ENCODE measurements around the gene FNIP1.
A peak's percentile ranks its signal among the peaks of the same experiment; 100 is the strongest.

The FNIP1 gene

DNA sequence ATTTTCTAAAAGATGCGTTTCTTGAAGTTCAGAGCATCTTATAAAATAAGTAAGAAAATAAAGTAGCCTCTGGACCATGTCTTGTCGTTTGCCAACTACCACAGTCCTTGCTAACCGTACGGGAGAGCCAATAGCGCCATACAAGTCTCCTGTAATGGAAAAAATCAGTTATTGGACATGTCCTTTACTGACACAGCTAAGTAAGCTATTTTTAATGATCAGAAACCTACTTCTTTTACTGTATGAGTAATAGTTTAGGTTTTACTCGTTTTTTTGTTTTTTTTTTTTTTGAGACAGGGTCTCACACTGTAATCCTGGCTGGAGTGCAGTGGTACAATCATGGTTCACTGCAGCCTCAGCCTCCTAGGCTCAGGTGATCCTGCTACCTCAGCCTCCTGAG, 124.0 kb downstream of the FNIP1 start:
- H3K23ac ChIP-seq (ENCODE audit: low read depth, low read length, poor library complexity): no peak overlapping the region
- no peak overlapping the region for H4K91ac ChIP-seq (ENCODE audit: low read depth, low read length, poor library complexity)
- peaks cover 0 to 6% of the 10 kb centered on the region in 2 donors for H3K4me1 ChIP-seq (ENCODE audit: control insufficient read depth in 2 of 2, insufficient read depth in 1 of 2, low read depth in 1 of 2, low read length in 2 of 2)
- H3K4me3 ChIP-seq (ENCODE audit: low read length in 2 of 2): no peak overlapping the region
- no peak overlapping the region for H2BK15ac ChIP-seq (ENCODE audit: low read length)
- no peak overlapping the region for H2BK5ac ChIP-seq (ENCODE audit: low read length)
- H4K8ac ChIP-seq (ENCODE audit: low read depth, low read length): no peak overlapping the region
- H3K4ac ChIP-seq (ENCODE audit: low read length): no peak overlapping the region
- H3K9ac ChIP-seq (ENCODE audit: low read depth, low read length, poor library complexity): no peak overlapping the region
- no peaks in the 10 kb centered on the region for H3K9me3 ChIP-seq (replicated peaks in 1 of 2; ENCODE audit: control insufficient read depth in 2 of 2, insufficient read depth in 1 of 2, low read depth in 1 of 2, low read length in 2 of 2)
- H3K18ac ChIP-seq (ENCODE audit: low read length): no peak overlapping the region
- no peak overlapping the region for H2AK5ac ChIP-seq (ENCODE audit: low read depth, low read length)
- no peak for DNase-seq (ENCODE audit: low spot score)
- H3K36me3 ChIP-seq (replicated peaks in 1 of 2; ENCODE audit: control insufficient read depth in 2 of 2, insufficient read depth in 2 of 2, low read length in 2 of 2): peaks cover 3 to 93% of the 10 kb centered on the region in 2 donors
- H3K27ac ChIP-seq (replicated peaks; ENCODE audit: low read length): no peak overlapping the region
- H2AFZ ChIP-seq (ENCODE audit: low read length): no peak overlapping the region
- H2BK120ac ChIP-seq (ENCODE audit: low read depth, low read length): no peak overlapping the region
- H3K79me1 ChIP-seq (ENCODE audit: low read depth, low read length): no peaks in the 10 kb centered on the region
- H3K4me2 ChIP-seq (ENCODE audit: insufficient read depth, low read length, poor library complexity, severe bottlenecking): no peak overlapping the region
- H3K27me3 ChIP-seq (ENCODE audit: control insufficient read depth in 3 of 3, insufficient read depth in 3 of 3, low read depth in 1 of 3, low read length in 3 of 3): no peaks in the 10 kb centered on the region
- H2BK12ac ChIP-seq (ENCODE audit: low read length): no peak overlapping the region
- whole genome bisulfite sequencing, 2 donors (ENCODE audit: extremely low coverage in 2 of 2, insufficient read length in 2 of 2, insufficient replicate concordance in 1 of 2): no CpG with 5 or more reads among the region's 6 CpGs
- H3K14ac ChIP-seq (ENCODE audit: low read length): no peak overlapping the region

DNA sequence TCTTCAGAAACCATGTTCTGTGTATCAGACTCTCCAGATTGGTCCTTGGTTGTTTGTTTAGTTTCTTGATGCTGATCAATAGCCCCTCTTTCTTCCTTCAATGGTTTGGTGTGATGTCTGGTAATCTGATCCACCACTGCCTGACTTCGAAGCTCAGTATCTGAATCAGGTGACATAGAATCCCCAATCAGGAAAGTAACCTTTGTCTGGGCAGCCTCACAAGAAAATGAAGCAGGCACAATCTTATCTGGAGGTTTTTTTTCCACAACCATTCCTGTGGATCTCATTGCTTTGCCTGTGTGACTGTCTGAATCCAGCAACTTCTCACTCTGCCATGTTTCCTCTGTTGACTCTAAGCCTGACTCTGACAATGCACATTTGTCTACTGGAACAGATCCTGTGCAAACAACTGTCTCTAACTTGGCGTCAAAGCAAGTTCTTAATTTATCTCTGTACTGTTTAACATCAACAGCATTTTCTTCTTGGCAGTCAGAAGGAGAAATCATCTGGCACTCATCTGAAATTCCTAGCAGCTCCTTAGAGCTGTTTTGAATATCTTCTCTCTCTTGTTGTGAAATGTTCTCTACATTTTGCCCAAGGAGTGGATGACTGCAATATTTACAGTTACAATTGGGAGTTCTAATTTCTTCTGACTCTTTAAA, 124.7 kb downstream of the FNIP1 start:
- Histone ChIP-seq H2BK15ac (ENCODE audit: low read length) (no peak overlapping the region), H3K14ac (ENCODE audit: low read length) (no peak overlapping the region), H3K27ac (replicated peaks; ENCODE audit: low read length) (peak overlapping the region; percentile 41), H2AFZ (ENCODE audit: low read length) (no peak overlapping the region), H2BK120ac (ENCODE audit: low read depth, low read length) (no peak overlapping the region), H4K8ac (ENCODE audit: low read depth, low read length) (no peak overlapping the region), H3K9me3 (replicated peaks in 1 of 2; ENCODE audit: control insufficient read depth in 2 of 2, insufficient read depth in 1 of 2, low read depth in 1 of 2, low read length in 2 of 2) (no peaks in the 10 kb centered on the region), H2BK5ac (ENCODE audit: low read length) (no peak overlapping the region), H3K4ac (ENCODE audit: low read length) (no peak overlapping the region), H3K23ac (ENCODE audit: low read depth, low read length, poor library complexity) (no peak overlapping the region), H2AK5ac (ENCODE audit: low read depth, low read length) (no peak overlapping the region), H3K9ac (ENCODE audit: low read depth, low read length, poor library complexity) (no peak overlapping the region), H3K27me3 (ENCODE audit: control insufficient read depth in 3 of 3, insufficient read depth in 3 of 3, low read depth in 1 of 3, low read length in 3 of 3) (no peaks in the 10 kb centered on the region), H3K4me2 (ENCODE audit: insufficient read depth, low read length, poor library complexity, severe bottlenecking) (no peak overlapping the region), H3K79me1 (ENCODE audit: low read depth, low read length) (no peaks in the 10 kb centered on the region), H3K4me1 (ENCODE audit: control insufficient read depth in 2 of 2, insufficient read depth in 1 of 2, low read depth in 1 of 2, low read length in 2 of 2) (peaks cover 0 to 6% of the 10 kb centered on the region in 2 donors), H3K4me3 (ENCODE audit: low read length in 2 of 2) (no peak overlapping the region), H3K36me3 (replicated peaks in 1 of 2; ENCODE audit: control insufficient read depth in 2 of 2, insufficient read depth in 2 of 2, low read length in 2 of 2) (peaks cover 3 to 87% of the 10 kb centered on the region in 2 donors), H3K18ac (ENCODE audit: low read length) (no peak overlapping the region), H2BK12ac (ENCODE audit: low read length) (no peak overlapping the region), H4K91ac (ENCODE audit: low read depth, low read length, poor library complexity) (no peak overlapping the region)
- WGBS, 2 donors (ENCODE audit: extremely low coverage in 2 of 2, insufficient read length in 2 of 2, insufficient replicate concordance in 1 of 2): no CpG with 5 or more reads among the region's 2 CpGs
- peak; percentile 2 for DNase-seq (ENCODE audit: low spot score)

DNA sequence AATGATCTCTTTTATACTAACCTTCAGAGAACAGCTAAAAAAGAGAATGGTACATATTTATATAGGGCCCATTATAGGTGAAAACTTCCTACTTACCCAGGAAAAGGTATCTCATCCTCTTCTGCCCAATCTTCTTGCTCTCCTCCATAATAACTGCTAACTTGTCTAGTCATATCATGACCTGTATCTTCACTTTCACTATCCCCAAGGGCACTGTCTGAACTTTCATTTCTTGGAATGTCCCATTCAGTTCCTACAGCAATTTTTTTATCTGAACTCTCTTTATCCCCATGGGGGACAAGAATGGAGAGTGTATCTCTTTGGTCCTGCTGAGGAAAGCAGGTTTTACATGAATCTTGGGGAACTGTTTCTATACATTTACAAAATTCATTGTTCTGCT, 125.4 kb downstream of the FNIP1 start:
- H2BK120ac ChIP-seq (ENCODE audit: low read depth, low read length): no peak overlapping the region
- no peak for DNase-seq (ENCODE audit: low spot score)
- H3K4me1 ChIP-seq (ENCODE audit: control insufficient read depth in 2 of 2, insufficient read depth in 1 of 2, low read depth in 1 of 2, low read length in 2 of 2): peaks cover 0 to 6% of the 10 kb centered on the region in 2 donors
- no peak overlapping the region for H2BK15ac ChIP-seq (ENCODE audit: low read length)
- no peak overlapping the region for H3K23ac ChIP-seq (ENCODE audit: low read depth, low read length, poor library complexity)
- H2BK5ac ChIP-seq (ENCODE audit: low read length): no peak overlapping the region
- no peak overlapping the region for H3K18ac ChIP-seq (ENCODE audit: low read length)
- peaks cover 1 to 81% of the 10 kb centered on the region in 2 donors for H3K36me3 ChIP-seq (replicated peaks in 1 of 2; ENCODE audit: control insufficient read depth in 2 of 2, insufficient read depth in 2 of 2, low read length in 2 of 2)
- H2AFZ ChIP-seq (ENCODE audit: low read length): no peak overlapping the region
- no peak overlapping the region for H3K4me2 ChIP-seq (ENCODE audit: insufficient read depth, low read length, poor library complexity, severe bottlenecking)
- no peak overlapping the region for H3K14ac ChIP-seq (ENCODE audit: low read length)
- no peak overlapping the region for H3K27ac ChIP-seq (replicated peaks; ENCODE audit: low read length)
- no peak overlapping the region for H3K9ac ChIP-seq (ENCODE audit: low read depth, low read length, poor library complexity)
- no peaks in the 10 kb centered on the region for H3K27me3 ChIP-seq (ENCODE audit: control insufficient read depth in 3 of 3, insufficient read depth in 3 of 3, low read depth in 1 of 3, low read length in 3 of 3)
- no peak overlapping the region for H4K91ac ChIP-seq (ENCODE audit: low read depth, low read length, poor library complexity)
- no peak overlapping the region for H4K8ac ChIP-seq (ENCODE audit: low read depth, low read length)
- H2BK12ac ChIP-seq (ENCODE audit: low read length): no peak overlapping the region
- H3K4me3 ChIP-seq (ENCODE audit: low read length in 2 of 2): no peak overlapping the region
- H3K4ac ChIP-seq (ENCODE audit: low read length): no peak overlapping the region
- no peaks in the 10 kb centered on the region for H3K9me3 ChIP-seq (replicated peaks in 1 of 2; ENCODE audit: control insufficient read depth in 2 of 2, insufficient read depth in 1 of 2, low read depth in 1 of 2, low read length in 2 of 2)
- no peak overlapping the region for H2AK5ac ChIP-seq (ENCODE audit: low read depth, low read length)
- no peaks in the 10 kb centered on the region for H3K79me1 ChIP-seq (ENCODE audit: low read depth, low read length)

DNA sequence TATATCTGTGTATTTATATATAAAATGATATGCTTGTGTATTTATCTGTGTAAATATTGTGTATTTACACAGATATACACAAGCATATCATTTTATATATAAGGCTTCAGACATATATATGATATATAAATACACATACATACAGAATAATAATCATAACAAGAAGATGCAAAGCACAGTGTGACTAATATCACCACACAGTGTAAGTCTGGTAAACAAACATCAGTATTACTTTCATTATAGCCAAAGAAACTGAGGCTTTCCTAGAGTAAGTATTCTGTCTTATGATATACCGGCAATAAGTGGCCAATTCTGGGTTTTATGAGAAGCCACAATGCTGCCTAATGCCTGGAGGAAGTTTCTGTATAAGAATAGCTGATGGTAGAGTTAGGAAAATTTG, 131.9 kb downstream of the FNIP1 start:
- Histone ChIP-seq H3K9ac (ENCODE audit: low read depth, low read length, poor library complexity) (no peak overlapping the region), H3K4me3 (ENCODE audit: low read length in 2 of 2) (no peak overlapping the region), H2BK12ac (ENCODE audit: low read length) (no peak overlapping the region), H2BK5ac (ENCODE audit: low read length) (no peak overlapping the region), H3K4me2 (ENCODE audit: insufficient read depth, low read length, poor library complexity, severe bottlenecking) (no peak overlapping the region), H3K9me3 (replicated peaks in 1 of 2; ENCODE audit: control insufficient read depth in 2 of 2, insufficient read depth in 1 of 2, low read depth in 1 of 2, low read length in 2 of 2) (peaks cover 0 to 3% of the 10 kb centered on the region in 2 donors), H2BK15ac (ENCODE audit: low read length) (no peak overlapping the region), H2BK120ac (ENCODE audit: low read depth, low read length) (no peak overlapping the region), H3K18ac (ENCODE audit: low read length) (no peak overlapping the region), H3K4me1 (ENCODE audit: control insufficient read depth in 2 of 2, insufficient read depth in 1 of 2, low read depth in 1 of 2, low read length in 2 of 2) (no peaks in the 10 kb centered on the region), H3K27ac (replicated peaks; ENCODE audit: low read length) (no peak overlapping the region), H3K14ac (ENCODE audit: low read length) (no peak overlapping the region), H3K27me3 (ENCODE audit: control insufficient read depth in 3 of 3, insufficient read depth in 3 of 3, low read depth in 1 of 3, low read length in 3 of 3) (no peaks in the 10 kb centered on the region), H4K91ac (ENCODE audit: low read depth, low read length, poor library complexity) (no peak overlapping the region), H4K8ac (ENCODE audit: low read depth, low read length) (no peak overlapping the region), H3K36me3 (replicated peaks in 1 of 2; ENCODE audit: control insufficient read depth in 2 of 2, insufficient read depth in 2 of 2, low read length in 2 of 2) (peaks cover 4 to 69% of the 10 kb centered on the region in 2 donors), H2AFZ (ENCODE audit: low read length) (no peak overlapping the region), H2AK5ac (ENCODE audit: low read depth, low read length) (no peak overlapping the region), H3K4ac (ENCODE audit: low read length) (no peak overlapping the region), H3K79me1 (ENCODE audit: low read depth, low read length) (no peaks in the 10 kb centered on the region), H3K23ac (ENCODE audit: low read depth, low read length, poor library complexity) (no peak overlapping the region)
- no peak for DNase-seq (ENCODE audit: low spot score)
- no CpG with 5 or more reads among the region's 1 CpG for WGBS, 2 donors (ENCODE audit: extremely low coverage in 2 of 2, insufficient read length in 2 of 2, insufficient replicate concordance in 1 of 2)
